Neural cell (in vitro differentiated cells): ENCODE measurements around the gene RILP. TPM values are rescaled to one million over a fixed set of nuclear protein-coding genes. Genes with fewer than 3 reads are reported as not detected.

ENCODE experiments used
- H2AFZ ChIP-seq: fragments of 200-600, 300-800 bp; sonication (generic), shearing (Covaris generic); 2 replicates; pipeline ENCODE4 v1.6.0; 2014; ENCODE audit warnings: low read depth, mild to moderate bottlenecking, antibody characterized with exemption, low read length, moderate library complexity
- H3F3A ChIP-seq: fragments of 200-600 bp; shearing (Covaris generic); 2 replicates; pipeline ENCODE4 v1.6.1; 2016; ENCODE audit warnings: mild to moderate bottlenecking, moderate library complexity, mixed read lengths, antibody characterized with exemption, low read length; ENCODE audit not compliant: insufficient read depth, poor library complexity, severe bottlenecking
- H3K27ac ChIP-seq: fragments of 200-600, 300-800 bp; sonication (generic), shearing (Covaris generic); 2 replicates; pipeline ENCODE4 v1.5.1; 2014; ENCODE audit warnings: mild to moderate bottlenecking, low read length, moderate library complexity
- H3K27me3 ChIP-seq: fragments of 300-800, 200-600 bp; sonication (generic), shearing (Covaris generic); 2 replicates; pipeline ENCODE4 v1.6.0; 2014; ENCODE audit warnings: mild to moderate bottlenecking, low read depth, low read length, moderate library complexity; ENCODE audit not compliant: insufficient read depth
- H3K36me3 ChIP-seq: fragments of 300-800, 200-600 bp; sonication (generic), shearing (Covaris generic); 2 replicates; pipeline ENCODE4 v1.5.1; 2014; ENCODE audit warnings: mild to moderate bottlenecking, antibody characterized with exemption, low read length, moderate library complexity; ENCODE audit not compliant: insufficient read depth
- H3K4me2 ChIP-seq: fragments of 300-800, 200-600 bp; sonication (generic), shearing (Covaris generic); 2 replicates; pipeline ENCODE4 v1.6.0; 2014; ENCODE audit warnings: mild to moderate bottlenecking, low read length
- H3K4me3 ChIP-seq: fragments of 300-800, 200-600 bp; sonication (generic), shearing (Covaris generic); 2 replicates; pipeline ENCODE4 v1.5.1; 2014; ENCODE audit warnings: mild to moderate bottlenecking, low read length, moderate library complexity
- H3K79me2 ChIP-seq: fragments of 200-600 bp; shearing (Covaris generic); replicated peaks from 2 replicates; pipeline ENCODE4 v1.6.0; 2014; ENCODE audit warnings: mild to moderate bottlenecking, low read length, moderate library complexity; ENCODE audit not compliant: insufficient read depth
- H3K9ac ChIP-seq: fragments of 300-800, 200-600 bp; sonication (generic), shearing (Covaris generic); 2 replicates; pipeline ENCODE4 v1.6.1; 2016; ENCODE audit warnings: mild to moderate bottlenecking, low read length, mixed read lengths
- H3K9me2 ChIP-seq: fragments of 200-600 bp; shearing (Covaris generic); 2 replicates; pipeline ENCODE4 v1.6.1; 2016; ENCODE audit warnings: mild to moderate bottlenecking, low read length, mixed read lengths; ENCODE audit not compliant: insufficient read depth
- H3K9me3 ChIP-seq: fragments of 200-600, 300-800 bp; sonication (generic), shearing (Covaris generic); 2 replicates; pipeline ENCODE4 v1.6.1; 2016; ENCODE audit warnings: mild to moderate bottlenecking, mixed run types, low read length, moderate library complexity, mixed read lengths
- H4K20me1 ChIP-seq: fragments of 200-600 bp; shearing (Covaris generic); 2 replicates; pipeline ENCODE4 v1.6.1; 2016; ENCODE audit warnings: mild to moderate bottlenecking, mixed run types; ENCODE audit not compliant: insufficient read depth
- EP300 ChIP-seq: fragments of 450-650 bp; conservative IDR thresholded peaks from 2 replicates; pipeline ENCODE4 v1.6.1; 2014; ENCODE audit warnings: antibody characterized with exemption, mild to moderate bottlenecking, moderate library complexity; ENCODE audit not compliant: poor library complexity, severe bottlenecking
- EZH2 ChIP-seq: fragments of 200-600, 300-800 bp; shearing (Covaris generic), sonication (generic); IDR thresholded peaks from 2 replicates; pipeline ENCODE4 v1.6.1; 2014; ENCODE audit warnings: antibody characterized with exemption, low read length, borderline replicate concordance, mild to moderate bottlenecking; ENCODE audit not compliant: insufficient read depth, poor library complexity, severe bottlenecking
- MXI1 ChIP-seq: fragments of 450-650 bp; conservative IDR thresholded peaks from 2 replicates; pipeline ENCODE4 v1.6.1; 2014; ENCODE audit warnings: antibody characterized with exemption, mild to moderate bottlenecking; ENCODE audit not compliant: poor library complexity, severe bottlenecking
- POLR2AphosphoS5 ChIP-seq: IDR thresholded peaks from 2 replicates; pipeline ENCODE4 v1.6.1; 2012
- RAD21 ChIP-seq: fragments of 450-650 bp; conservative IDR thresholded peaks from 2 replicates; pipeline ENCODE4 v1.6.1; 2014; ENCODE audit warnings: antibody characterized with exemption, mild to moderate bottlenecking, moderate library complexity
- SMC3 ChIP-seq: fragments of 450-650 bp; conservative IDR thresholded peaks from 2 replicates; pipeline ENCODE4 v1.6.1; 2014; ENCODE audit warnings: antibody characterized with exemption, mild to moderate bottlenecking, moderate library complexity; ENCODE audit not compliant: poor library complexity
- TAF1 ChIP-seq: IDR thresholded peaks from 2 replicates; pipeline ENCODE4 v1.6.1; 2012; ENCODE audit warnings: low read depth
- polyA plus RNA-seq: library from polyadenylated mRNA; depleted of rRNA; stranded (reverse); fragments of >200 nt; gene quantifications from 2 replicates; pipeline ENCODE4 v1.2.3, GENCODE V29; 2014
- TF ChIP-seq, protein P1 (sequence below): IDR thresholded peaks from 2 replicates; pipeline ENCODE4 v1.6.1; 2012; ENCODE audit warnings: borderline replicate concordance
- TF ChIP-seq, protein P2 (sequence below): fragments of 450-650 bp; IDR thresholded peaks from 2 replicates; pipeline ENCODE4 v1.5.1; 2014; ENCODE audit warnings: antibody characterized with exemption, mild to moderate bottlenecking, moderate library complexity; ENCODE audit not compliant: poor library complexity, severe bottlenecking

RILP gene
- polyA plus RNA-seq, 1 donor from 2014 or later = 7.5 TPM

DNA sequence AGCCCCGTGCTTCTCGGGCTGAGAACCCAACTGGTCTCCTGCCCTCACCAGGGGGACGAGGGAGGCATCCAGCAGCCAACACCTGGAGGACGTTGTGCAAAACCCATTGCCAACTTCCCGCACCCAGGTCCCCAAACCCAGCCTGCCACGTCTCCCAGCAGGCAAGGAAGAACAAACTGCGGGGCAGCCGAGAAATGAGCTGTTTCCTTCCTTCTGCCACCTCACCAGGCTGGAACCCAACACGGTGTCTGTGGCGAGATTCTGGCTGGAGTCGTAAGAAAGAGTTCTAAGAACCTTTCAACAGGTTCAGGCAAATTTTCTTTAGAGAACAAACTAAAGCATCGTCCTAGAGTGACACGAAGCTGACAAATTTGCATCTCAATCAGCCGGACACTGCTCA, 24.6 kb downstream of the RILP start:
- H3K27ac ChIP-seq = no peak overlapping the region
- TF ChIP-seq EP300 (no peak), MXI1 (no peak), POLR2AphosphoS5 (no peak), EZH2 (no peak), TAF1 (no peak), RAD21 (no peak), SMC3 (no peak)
- TF ChIP-seq, protein P1, sequence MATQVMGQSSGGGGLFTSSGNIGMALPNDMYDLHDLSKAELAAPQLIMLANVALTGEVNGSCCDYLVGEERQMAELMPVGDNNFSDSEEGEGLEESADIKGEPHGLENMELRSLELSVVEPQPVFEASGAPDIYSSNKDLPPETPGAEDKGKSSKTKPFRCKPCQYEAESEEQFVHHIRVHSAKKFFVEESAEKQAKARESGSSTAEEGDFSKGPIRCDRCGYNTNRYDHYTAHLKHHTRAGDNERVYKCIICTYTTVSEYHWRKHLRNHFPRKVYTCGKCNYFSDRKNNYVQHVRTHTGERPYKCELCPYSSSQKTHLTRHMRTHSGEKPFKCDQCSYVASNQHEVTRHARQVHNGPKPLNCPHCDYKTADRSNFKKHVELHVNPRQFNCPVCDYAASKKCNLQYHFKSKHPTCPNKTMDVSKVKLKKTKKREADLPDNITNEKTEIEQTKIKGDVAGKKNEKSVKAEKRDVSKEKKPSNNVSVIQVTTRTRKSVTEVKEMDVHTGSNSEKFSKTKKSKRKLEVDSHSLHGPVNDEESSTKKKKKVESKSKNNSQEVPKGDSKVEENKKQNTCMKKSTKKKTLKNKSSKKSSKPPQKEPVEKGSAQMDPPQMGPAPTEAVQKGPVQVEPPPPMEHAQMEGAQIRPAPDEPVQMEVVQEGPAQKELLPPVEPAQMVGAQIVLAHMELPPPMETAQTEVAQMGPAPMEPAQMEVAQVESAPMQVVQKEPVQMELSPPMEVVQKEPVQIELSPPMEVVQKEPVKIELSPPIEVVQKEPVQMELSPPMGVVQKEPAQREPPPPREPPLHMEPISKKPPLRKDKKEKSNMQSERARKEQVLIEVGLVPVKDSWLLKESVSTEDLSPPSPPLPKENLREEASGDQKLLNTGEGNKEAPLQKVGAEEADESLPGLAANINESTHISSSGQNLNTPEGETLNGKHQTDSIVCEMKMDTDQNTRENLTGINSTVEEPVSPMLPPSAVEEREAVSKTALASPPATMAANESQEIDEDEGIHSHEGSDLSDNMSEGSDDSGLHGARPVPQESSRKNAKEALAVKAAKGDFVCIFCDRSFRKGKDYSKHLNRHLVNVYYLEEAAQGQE = no peak
- TF ChIP-seq, protein P2, sequence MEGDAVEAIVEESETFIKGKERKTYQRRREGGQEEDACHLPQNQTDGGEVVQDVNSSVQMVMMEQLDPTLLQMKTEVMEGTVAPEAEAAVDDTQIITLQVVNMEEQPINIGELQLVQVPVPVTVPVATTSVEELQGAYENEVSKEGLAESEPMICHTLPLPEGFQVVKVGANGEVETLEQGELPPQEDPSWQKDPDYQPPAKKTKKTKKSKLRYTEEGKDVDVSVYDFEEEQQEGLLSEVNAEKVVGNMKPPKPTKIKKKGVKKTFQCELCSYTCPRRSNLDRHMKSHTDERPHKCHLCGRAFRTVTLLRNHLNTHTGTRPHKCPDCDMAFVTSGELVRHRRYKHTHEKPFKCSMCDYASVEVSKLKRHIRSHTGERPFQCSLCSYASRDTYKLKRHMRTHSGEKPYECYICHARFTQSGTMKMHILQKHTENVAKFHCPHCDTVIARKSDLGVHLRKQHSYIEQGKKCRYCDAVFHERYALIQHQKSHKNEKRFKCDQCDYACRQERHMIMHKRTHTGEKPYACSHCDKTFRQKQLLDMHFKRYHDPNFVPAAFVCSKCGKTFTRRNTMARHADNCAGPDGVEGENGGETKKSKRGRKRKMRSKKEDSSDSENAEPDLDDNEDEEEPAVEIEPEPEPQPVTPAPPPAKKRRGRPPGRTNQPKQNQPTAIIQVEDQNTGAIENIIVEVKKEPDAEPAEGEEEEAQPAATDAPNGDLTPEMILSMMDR = no peak
- peaks cover 43% of the 10 kb centered on the region for H3K79me2 ChIP-seq
- H3F3A ChIP-seq = no peaks in the 10 kb centered on the region
- H4K20me1 ChIP-seq = peaks cover 4% of the 10 kb centered on the region
- no peaks in the 10 kb centered on the region for H3K9me3 ChIP-seq
- H2AFZ ChIP-seq = no peak overlapping the region
- no peak overlapping the region for H3K9ac ChIP-seq
- peak overlapping the region; percentile 96 for H3K4me3 ChIP-seq
- no peak overlapping the region for H3K4me2 ChIP-seq
- peaks cover 14% of the 10 kb centered on the region for H3K36me3 ChIP-seq
- no peaks in the 10 kb centered on the region for H3K9me2 ChIP-seq
- no peaks in the 10 kb centered on the region for H3K27me3 ChIP-seq

DNA sequence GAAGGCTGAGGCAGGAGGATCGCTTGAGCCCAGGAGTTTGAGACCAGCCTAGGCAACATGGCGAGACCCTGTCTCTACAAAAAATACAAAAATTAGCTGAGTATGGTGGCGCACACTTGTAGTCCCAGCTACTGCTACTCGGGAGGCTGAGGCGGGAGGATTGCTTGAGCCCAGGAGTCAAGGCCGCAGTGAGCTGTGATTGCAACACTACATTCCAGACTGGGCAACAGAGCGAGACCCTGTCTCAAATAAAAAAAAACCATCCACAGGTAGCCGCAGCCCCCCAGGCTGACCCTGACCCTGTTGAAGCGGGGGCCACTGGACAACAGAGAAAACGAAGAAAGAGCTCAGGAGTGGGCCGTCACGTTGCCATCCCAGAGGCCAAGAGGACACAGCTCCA, 25.0 kb downstream of the RILP start:
- H3K4me3 ChIP-seq = peak overlapping the region; percentile 96
- H3K27me3 ChIP-seq = no peaks in the 10 kb centered on the region
- no peak overlapping the region for H3K4me2 ChIP-seq
- no peak overlapping the region for H3K27ac ChIP-seq
- H3K9ac ChIP-seq = no peak overlapping the region
- H2AFZ ChIP-seq = no peak overlapping the region
- no peaks in the 10 kb centered on the region for H3K9me3 ChIP-seq
- peaks cover 43% of the 10 kb centered on the region for H3K79me2 ChIP-seq
- H3K36me3 ChIP-seq = peaks cover 14% of the 10 kb centered on the region
- H3K9me2 ChIP-seq = no peaks in the 10 kb centered on the region
- no peaks in the 10 kb centered on the region for H3F3A ChIP-seq
- TF ChIP-seq EP300 = no peak
- TF ChIP-seq, protein P2 = no peak
- H4K20me1 ChIP-seq = peaks cover 4% of the 10 kb centered on the region
